ENCODE data around the gene NDUFS4.
"Not testable (repeated sequence)": the region's sequence is repeated elsewhere in the genome, so short reads cannot be mapped to it uniquely, and the experiment has no call there.

Gene NDUFS4

GRCh38 chr5:53560506-53561191 lies at the start of gene NDUFS4:
TSS of gene NDUFS4 (plus strand) at chr5:53560639. CDS start at chr5:53560663, 24 bp downstream.
- peak; percentile 88 for DNase-seq

DNA sequence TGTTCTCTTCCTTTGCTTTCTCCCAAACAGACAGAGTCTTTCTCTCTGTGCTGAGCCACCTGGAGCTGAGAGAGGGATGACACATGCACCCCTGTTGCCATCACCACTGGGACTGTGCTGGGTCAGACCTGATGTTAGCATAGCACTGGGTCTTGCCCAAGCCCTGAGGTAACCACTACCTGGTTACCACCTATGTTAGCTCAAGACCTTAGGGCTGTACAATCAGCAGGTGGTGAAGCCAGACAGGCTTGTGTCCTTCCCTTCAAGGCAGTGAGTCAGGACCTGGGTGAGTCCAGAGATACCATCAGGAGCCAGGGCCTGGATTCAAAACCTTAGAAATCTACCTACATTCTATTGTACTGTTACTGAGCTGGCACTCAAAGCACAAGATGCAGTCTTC lies 47.9 kb upstream of the NDUFS4 start:
- DNase-seq: no peak

- DNase-seq: no peak
These were observed 44.5 kb upstream of the NDUFS4 start for GRCh38 chr5:53515988-53516387.

DNA sequence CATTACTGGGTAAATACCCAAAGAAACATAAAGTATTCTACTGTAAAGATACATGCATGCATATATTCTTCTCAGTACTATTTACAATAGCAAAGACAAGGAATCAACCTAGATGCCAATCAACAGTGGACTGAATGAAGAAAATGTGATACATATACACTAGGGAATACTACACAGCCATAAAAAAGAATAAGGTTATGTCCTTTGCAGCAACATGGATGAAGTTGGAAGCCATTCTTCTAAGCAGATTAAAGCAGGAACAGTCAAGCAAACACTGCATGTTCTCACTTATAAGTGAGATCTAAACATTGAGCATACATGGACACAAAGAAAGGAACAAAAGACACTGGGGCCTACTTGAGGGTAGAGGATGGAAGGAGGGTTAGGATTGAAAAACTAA lies 39.6 kb upstream of the NDUFS4 start:
- no peak for DNase-seq

DNA sequence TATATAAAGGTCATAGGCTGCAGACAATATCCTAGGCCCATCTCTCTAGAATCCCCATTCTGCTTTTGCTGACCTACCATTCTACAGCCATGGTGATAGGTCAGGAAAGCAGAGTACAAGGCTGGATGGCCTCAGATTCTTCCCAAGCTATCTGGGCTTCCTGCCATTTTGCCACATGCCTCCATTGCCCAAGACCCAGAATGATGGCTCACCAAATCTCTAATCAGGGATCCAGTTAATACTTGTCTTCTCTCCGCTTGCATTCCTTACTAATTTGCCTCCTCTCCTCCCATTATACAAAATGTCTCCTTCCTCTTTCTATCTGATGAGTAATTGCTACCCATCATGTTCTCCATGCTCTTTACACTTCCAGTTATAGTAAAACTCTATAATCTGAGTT lies 22.7 kb upstream of the NDUFS4 start:
- no peak for DNase-seq

DNA sequence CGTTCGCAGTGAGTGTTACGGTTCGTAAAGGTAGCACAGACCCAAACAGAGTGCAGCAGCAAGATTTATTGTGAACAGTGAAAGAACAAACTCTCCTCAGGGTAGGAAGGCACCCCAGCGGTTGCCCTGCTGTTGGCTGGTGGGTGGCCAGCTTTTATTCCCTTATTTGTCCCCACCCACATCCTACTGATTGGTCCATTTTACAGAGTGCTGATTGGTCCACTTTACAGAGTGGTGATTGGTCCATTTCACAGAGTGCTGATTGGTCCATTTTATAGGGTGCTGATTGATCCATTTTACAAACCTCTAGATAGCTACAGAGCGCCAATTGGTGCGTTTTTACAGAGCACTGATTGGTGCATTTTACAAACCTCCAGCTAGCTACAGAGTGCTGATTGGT lies 19.7 kb upstream of the NDUFS4 start:
- not testable (repeated sequence) for DNase-seq

- DNase-seq: no peak
These were observed 18.6 kb upstream of the NDUFS4 start for GRCh38 chr5:53541859-53542258.

DNA sequence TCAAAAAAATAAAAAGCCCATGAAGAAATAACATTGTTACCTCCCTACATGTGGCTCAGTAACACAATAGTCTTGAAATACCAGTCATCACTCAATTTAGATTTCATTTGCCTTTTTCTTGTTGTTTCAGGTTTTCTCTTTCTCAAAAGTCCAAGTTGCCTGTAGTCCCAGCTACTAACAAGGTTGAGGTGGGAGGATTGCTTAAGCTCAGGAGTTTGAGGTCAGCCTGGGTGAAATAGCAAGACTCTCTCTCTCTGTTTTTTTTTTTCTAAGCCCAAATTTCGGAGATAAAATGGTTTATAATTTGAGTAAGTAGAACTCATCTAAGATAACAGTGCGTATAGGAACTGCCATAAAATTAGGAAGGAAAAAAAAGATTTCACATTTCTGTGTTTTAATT lies 17.5 kb upstream of the NDUFS4 start:
- DNase-seq: no peak

- DNase-seq: no peak
These were observed 17.0 kb upstream of the NDUFS4 start for GRCh38 chr5:53543401-53543800.

DNA sequence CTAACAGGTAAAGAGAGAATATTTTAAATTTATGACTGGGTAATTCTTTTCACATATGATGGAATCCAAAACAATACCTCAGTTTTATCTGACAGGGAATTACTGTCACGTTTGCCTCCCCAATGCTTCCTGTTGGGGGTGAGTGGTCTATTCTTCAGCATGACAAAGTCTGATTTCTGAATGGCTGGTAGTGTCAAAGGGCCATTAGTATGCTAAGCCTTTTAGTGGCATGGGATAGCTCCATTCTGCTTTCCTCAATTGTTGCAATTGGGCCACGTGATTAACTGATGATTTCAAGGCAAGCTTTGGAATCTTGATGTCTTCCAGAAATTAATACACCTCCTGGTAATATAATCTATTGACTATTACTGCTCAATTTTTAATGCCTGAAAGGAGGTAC lies 14.7 kb upstream of the NDUFS4 start:
- no peak for DNase-seq

GRCh38 chr5:53547226-53547625 lies 13.2 kb upstream of the NDUFS4 start:
- DNase-seq: no peak

DNA sequence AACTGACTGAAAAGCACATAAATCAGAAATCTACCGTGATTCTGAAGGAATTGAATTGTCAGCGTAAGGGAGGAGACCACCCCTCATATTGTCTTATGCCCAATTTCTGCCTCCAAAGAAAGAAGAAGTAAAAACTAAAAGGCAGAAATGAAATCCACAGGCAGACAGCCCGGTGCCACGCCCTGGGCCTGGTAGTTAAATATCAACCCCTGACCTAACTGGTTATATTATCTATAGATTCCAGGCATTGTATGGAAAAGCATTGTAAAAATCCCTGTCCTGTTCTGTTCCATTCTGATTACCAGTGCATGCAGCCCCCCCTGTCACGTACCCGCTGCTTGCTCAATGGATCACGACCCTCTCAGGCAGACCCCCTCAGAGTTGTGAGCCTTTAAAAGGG lies 11.9 kb upstream of the NDUFS4 start:
- DNase-seq: not testable (repeated sequence)

DNA sequence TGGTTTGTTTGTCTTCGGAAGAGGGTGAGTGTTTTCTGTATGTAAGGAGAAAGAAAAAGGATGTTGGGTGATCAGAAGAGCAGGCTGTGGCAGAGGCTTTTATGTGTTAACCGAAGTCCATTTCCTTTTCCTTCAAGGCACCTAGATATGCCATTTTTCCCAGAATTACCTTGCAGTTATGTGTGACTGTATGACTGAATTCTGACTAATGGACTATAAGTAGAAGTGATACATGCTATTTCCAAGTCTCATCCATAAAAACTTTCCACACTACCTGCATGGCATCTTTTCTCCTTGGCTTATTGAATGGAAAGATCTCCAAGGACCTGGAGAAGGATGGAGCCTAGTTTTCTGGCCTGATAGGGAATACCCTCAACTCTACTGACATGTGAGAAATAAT lies 10.6 kb upstream of the NDUFS4 start:
- DNase-seq: no peak

GRCh38 chr5:53552561-53552960 lies 7.9 kb upstream of the NDUFS4 start:
- no peak for DNase-seq

DNA sequence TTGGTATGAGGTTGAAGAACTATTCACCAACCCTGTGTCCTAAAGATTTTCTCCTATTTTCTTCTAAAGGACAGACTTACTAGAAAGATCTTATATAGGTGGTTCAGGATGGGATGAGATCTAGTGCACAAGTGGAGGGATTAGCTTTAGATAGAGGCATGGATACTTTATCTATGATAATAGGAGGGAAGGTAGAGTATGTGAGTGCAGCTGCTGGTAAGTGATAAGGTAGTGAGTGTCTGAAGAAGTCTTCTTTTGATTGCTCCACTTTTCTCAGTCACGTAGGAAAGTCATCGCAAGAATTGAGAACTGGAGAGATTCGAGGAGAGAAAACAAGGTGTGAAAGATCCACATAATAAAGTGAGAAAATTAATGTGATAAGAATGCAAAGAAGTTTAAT lies 6.0 kb upstream of the NDUFS4 start:
- no peak for DNase-seq

GRCh38 chr5:53555160-53555559 lies 5.3 kb upstream of the NDUFS4 start:
- DNase-seq: no peak

GRCh38 chr5:53556001-53556400 lies 4.4 kb upstream of the NDUFS4 start:
- DNase-seq: no peak

DNA sequence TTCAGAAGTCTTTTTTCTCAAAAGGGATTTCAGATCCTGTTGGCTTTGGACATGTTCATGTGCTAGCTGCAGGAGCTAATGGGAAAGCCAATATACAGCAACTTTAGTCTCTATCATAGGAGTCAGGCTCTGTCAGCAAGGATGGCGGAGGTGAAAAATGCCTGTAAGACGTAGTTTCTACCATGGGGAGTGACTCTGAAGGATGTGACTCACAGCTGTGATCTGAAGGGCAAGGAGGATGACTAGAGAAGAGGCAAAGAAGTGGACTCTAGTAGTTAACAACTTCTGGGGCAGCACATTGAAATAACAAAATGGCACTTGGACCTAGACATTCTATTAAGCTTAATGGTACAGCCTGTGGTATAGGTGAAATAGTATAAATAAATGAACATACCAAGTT lies 3.1 kb upstream of the NDUFS4 start:
- DNase-seq: no peak

GRCh38 chr5:53558966-53559365 lies 1.5 kb upstream of the NDUFS4 start:
- no peak for DNase-seq

GRCh38 chr5:53560028-53560427 lies 411 bp upstream of the NDUFS4 start:
- no peak for DNase-seq

GRCh38 chr5:53568401-53568800 lies 8.0 kb downstream of the NDUFS4 start:
- no peak for DNase-seq

DNA sequence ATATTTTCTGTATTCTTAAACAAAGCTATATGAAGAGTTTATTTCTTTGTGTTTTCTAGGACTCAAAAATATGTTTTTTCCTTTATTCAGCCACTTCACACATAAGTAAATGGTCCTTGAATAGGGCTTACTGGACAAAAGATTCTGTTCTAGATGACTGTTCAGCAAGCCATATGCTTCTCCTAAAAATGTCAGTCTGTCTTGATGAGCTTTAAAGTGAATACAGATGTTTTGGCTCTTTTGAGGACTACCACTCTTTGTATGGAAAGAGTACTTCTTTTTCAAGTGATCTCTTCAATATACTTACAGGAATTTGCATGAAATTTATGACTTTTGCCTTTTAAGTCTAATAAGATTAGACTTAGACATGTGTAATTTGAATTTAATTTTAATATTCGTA lies 8.4 kb downstream of the NDUFS4 start:
- DNase-seq: no peak

- no peak for DNase-seq
These were observed 9.0 kb downstream of the NDUFS4 start for GRCh38 chr5:53569453-53569852.

DNA sequence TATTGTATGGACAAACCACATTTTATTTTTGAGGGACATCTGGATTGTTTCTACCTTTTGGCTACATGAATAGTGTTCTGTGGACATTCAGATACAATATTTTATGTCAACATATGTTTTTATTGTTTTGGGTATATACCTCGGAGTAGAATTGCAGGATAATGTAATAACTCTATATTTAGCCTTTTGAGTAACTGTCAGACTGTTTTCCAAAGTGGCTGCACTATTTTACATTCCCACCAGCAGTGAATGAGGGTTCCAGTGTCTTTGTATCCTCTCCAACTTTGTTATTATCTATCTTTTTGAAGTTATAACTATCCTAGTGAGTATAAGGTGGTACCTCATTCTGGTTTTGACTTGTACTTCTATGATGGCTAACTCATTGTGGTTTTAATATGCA lies 11.0 kb downstream of the NDUFS4 start:
- DNase-seq: no peak

DNA sequence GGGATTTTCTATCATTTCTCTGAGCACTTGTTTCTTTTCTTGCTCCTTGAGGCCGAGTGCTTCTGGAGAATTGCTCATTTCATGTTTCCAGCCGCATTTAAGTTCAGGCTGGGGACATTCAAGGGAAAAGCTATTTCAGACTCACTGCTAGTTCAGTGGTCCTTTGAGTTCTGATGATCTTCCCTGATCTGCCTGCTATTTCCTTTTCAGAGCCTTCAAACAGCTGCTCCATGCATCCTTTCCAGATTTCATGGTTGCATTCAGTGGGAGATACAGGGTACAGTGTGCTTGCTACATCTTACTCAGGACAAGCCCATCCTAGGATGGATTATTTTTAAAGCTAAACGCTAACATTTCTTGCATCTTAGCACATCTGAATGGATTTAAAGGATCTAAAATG lies 14.7 kb downstream of the NDUFS4 start:
- DNase-seq: no peak

DNA sequence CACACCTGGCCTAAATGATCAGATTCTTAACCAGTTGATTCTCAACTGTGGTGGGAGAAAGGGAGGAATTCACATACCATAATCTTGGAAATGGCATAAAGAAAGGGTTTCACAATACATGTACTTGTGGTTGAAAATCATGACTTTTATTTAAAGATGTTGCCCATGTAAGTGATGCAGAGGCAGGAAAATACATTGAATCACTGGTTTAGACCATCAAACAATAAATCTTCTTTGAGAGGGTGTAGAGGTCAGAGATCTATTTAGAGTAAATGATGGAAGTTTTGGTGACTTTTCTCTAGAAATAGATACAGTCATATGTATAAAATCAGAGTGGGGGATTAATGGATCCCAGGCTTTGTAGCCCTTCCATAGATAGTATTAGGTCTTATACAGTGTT lies 15.4 kb downstream of the NDUFS4 start:
- no peak for DNase-seq

Measured in stimulated activated CD4-positive, alpha-beta T cell treated with anti-CD3 and anti-CD28 coated beads, Interleukin-4, amount 100 ng/mL, for 24 hours (primary cell).